Measurements from ENCODE around the gene CLIC5.

CLIC5 gene

DNA sequence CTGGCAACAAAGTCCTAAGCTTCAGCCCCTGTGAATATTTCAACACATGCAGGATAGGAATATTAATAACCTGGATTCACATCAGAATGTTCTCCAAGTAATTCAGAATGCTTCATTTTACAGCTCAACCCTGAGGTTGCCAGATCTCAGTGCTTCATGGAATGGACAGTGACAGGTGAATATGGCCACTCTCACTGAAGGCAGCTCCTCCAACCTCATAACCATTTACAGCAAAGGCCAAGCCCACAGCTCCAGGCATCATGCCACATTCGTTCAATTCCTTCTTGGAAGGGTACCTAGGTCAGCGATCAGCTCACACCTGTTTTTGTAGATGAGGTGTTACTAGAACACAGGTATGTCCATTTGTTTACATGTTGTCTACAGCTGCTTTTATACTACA, 17.1 kb downstream of the CLIC5 start:
- Histone ChIP-seq H3K27me3 (ENCODE audit: insufficient read depth, low read length) (no peaks in the 10 kb centered on the region), H3K4me1 (ENCODE audit: insufficient read depth, low read length, severe bottlenecking) (no peaks in the 10 kb centered on the region), H3K9me3 (ENCODE audit: low read length) (no peaks in the 10 kb centered on the region), H3K9ac (ENCODE audit: low read length) (no peak overlapping the region), H3K4me2 (ENCODE audit: low read length) (no peak overlapping the region), H3K36me3 (ENCODE audit: insufficient read depth, low read length) (no peaks in the 10 kb centered on the region), H3K79me2 (ENCODE audit: insufficient read depth, low read length) (no peaks in the 10 kb centered on the region), H3K9me2 (ENCODE audit: low read depth, low read length) (no peaks in the 10 kb centered on the region), H4K20me1 (ENCODE audit: insufficient read depth, low read length) (no peaks in the 10 kb centered on the region), H2AFZ (ENCODE audit: low read length) (no peak overlapping the region), H3K4me3 (ENCODE audit: low read depth, low read length, poor library complexity, severe bottlenecking) (no peak overlapping the region), H3K27ac (ENCODE audit: low read depth, low read length, poor library complexity, severe bottlenecking) (no peak overlapping the region), H3F3A (ENCODE audit: insufficient read depth, low read length) (no peaks in the 10 kb centered on the region)
- TF ChIP-seq, protein P1, sequence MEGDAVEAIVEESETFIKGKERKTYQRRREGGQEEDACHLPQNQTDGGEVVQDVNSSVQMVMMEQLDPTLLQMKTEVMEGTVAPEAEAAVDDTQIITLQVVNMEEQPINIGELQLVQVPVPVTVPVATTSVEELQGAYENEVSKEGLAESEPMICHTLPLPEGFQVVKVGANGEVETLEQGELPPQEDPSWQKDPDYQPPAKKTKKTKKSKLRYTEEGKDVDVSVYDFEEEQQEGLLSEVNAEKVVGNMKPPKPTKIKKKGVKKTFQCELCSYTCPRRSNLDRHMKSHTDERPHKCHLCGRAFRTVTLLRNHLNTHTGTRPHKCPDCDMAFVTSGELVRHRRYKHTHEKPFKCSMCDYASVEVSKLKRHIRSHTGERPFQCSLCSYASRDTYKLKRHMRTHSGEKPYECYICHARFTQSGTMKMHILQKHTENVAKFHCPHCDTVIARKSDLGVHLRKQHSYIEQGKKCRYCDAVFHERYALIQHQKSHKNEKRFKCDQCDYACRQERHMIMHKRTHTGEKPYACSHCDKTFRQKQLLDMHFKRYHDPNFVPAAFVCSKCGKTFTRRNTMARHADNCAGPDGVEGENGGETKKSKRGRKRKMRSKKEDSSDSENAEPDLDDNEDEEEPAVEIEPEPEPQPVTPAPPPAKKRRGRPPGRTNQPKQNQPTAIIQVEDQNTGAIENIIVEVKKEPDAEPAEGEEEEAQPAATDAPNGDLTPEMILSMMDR (IDR thresholded peaks at IDR 0.05; ENCODE audit: low read length): no peak
- no peak for TF ChIP-seq EZH2 (IDR thresholded peaks at IDR 0.05; ENCODE audit: borderline replicate concordance, low read length)

DNA sequence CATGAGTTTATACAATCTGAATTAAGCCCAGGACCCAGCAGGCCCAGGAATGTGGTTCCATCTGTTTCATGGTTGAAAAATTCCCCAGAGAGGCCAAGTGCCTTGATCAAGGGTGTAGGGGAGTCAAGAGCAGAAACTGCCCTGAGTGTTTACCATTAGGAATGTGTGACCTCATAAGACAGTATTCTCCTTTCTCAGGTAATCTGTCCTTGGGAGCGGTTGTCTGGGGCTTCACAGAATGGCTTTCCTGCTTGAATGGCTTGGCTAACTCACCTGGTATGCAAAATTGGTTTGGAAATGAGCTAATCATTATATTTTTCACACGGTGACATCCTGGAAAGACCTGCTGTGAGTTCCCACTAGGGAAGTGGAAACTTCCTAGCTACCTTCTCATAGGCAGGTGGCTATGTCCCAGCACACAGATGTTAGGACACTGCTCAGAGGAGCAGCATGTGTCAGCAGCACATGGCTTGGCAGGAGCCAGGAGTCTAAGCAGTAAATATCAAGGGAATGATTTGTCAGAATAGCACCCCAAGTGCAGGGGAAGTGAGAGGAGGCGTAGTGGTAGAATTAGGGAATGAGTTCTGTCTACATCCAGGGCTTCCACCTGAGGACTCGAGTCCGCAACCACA, 17.7 kb downstream of the CLIC5 start:
- Histone ChIP-seq H3K27me3 (ENCODE audit: insufficient read depth, low read length) (no peaks in the 10 kb centered on the region), H3K9ac (ENCODE audit: low read length) (no peak overlapping the region), H3K4me3 (ENCODE audit: low read depth, low read length, poor library complexity, severe bottlenecking) (no peak overlapping the region), H3K9me2 (ENCODE audit: low read depth, low read length) (no peaks in the 10 kb centered on the region), H2AFZ (ENCODE audit: low read length) (no peak overlapping the region), H3K9me3 (ENCODE audit: low read length) (no peaks in the 10 kb centered on the region), H3K36me3 (ENCODE audit: insufficient read depth, low read length) (no peaks in the 10 kb centered on the region), H3K27ac (ENCODE audit: low read depth, low read length, poor library complexity, severe bottlenecking) (no peak overlapping the region), H3K79me2 (ENCODE audit: insufficient read depth, low read length) (no peaks in the 10 kb centered on the region), H3K4me2 (ENCODE audit: low read length) (no peak overlapping the region), H3K4me1 (ENCODE audit: insufficient read depth, low read length, severe bottlenecking) (no peaks in the 10 kb centered on the region), H3F3A (ENCODE audit: insufficient read depth, low read length) (no peaks in the 10 kb centered on the region), H4K20me1 (ENCODE audit: insufficient read depth, low read length) (no peaks in the 10 kb centered on the region)
- no peak for TF ChIP-seq EZH2 (IDR thresholded peaks at IDR 0.05; ENCODE audit: borderline replicate concordance, low read length)
- TF ChIP-seq, protein P1 (IDR thresholded peaks at IDR 0.05; ENCODE audit: low read length): no peak

DNA sequence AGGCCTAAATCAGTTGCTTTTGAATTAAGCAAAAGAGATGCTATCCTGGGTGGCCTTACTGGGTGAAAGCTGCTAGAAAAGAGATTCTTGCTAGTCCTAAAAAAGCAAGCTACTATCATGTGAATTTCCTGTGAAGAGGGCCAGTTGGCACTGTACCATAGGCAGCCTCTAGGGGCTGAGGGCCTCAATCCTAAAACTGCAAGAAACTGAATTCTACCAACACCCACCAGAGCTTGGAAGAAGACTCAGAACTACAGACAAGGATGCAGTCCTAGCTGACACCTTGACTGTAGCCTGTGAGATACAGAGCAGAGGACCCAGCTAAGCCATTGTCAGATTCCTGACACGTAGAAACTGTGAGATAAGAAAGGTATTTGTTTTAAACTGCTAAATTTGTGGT, 24.5 kb downstream of the CLIC5 start:
- Histone ChIP-seq H3K27ac (ENCODE audit: low read depth, low read length, poor library complexity, severe bottlenecking) (no peak overlapping the region), H2AFZ (ENCODE audit: low read length) (no peak overlapping the region), H3K27me3 (ENCODE audit: insufficient read depth, low read length) (no peaks in the 10 kb centered on the region), H4K20me1 (ENCODE audit: insufficient read depth, low read length) (no peaks in the 10 kb centered on the region), H3K9ac (ENCODE audit: low read length) (no peak overlapping the region), H3K4me3 (ENCODE audit: low read depth, low read length, poor library complexity, severe bottlenecking) (no peak overlapping the region), H3K36me3 (ENCODE audit: insufficient read depth, low read length) (no peaks in the 10 kb centered on the region), H3K9me2 (ENCODE audit: low read depth, low read length) (no peaks in the 10 kb centered on the region), H3K4me2 (ENCODE audit: low read length) (no peak overlapping the region), H3F3A (ENCODE audit: insufficient read depth, low read length) (no peaks in the 10 kb centered on the region), H3K4me1 (ENCODE audit: insufficient read depth, low read length, severe bottlenecking) (no peaks in the 10 kb centered on the region), H3K79me2 (ENCODE audit: insufficient read depth, low read length) (no peaks in the 10 kb centered on the region), H3K9me3 (ENCODE audit: low read length) (no peaks in the 10 kb centered on the region)
- TF ChIP-seq EZH2 (IDR thresholded peaks at IDR 0.05; ENCODE audit: borderline replicate concordance, low read length): no peak
- TF ChIP-seq, protein P1 (IDR thresholded peaks at IDR 0.05; ENCODE audit: low read length): peak; percentile 10; the same call in 1 of the 2 replicates
